ENCODE measurements around the gene WIPF3.

DNA sequence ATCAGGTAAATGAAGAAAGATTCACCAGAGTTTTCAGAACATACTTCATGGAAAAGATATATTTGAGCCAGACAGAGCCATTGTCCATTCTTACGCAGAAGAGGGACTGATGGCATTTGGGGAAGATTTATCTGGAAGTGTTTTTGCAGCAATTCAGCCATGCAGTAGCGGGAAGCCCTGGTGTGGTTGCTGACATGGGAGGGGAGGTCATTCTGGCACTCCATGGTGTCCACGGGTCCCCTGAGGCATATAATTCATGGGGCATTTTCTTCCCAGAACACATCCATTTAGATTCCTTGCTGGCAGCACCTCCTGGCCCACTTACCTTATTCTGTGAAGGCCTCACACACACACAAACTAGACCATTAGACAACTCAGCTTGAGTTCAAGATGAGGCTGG is 55.6 kb downstream of the WIPF3 start:
- TF ChIP-seq POLR2A (IDR thresholded peaks at IDR 0.05; ENCODE audit: low read depth, low read length): no peak
- no peak for TF ChIP-seq POLR2AphosphoS5 (IDR thresholded peaks at IDR 0.05; ENCODE audit: low read depth, low read length)
- TF ChIP-seq TAF1 (IDR thresholded peaks at IDR 0.05; ENCODE audit: low read depth, low read length): no peak
- no peak for TF ChIP-seq POU2F2 (IDR thresholded peaks at IDR 0.05; ENCODE audit: low read depth, low read length)

All from GM12891 (cell line).